SK-N-MC (cell line): Measurements from ENCODE around the gene CCBE1.
"Not testable (repeated sequence)": the region's sequence is repeated elsewhere in the genome, so short reads cannot be mapped to it uniquely, and the experiment has no call there.

Source experiments
- DNase-seq: peaks from one replicate; pipeline ENCODE4 v3.0.0-alpha.2; 2011; ENCODE audit warnings: low read depth, low spot score
- H3K27ac ChIP-seq: fragments of 200-600 bp; sonication (generic); 2 replicates; pipeline ENCODE4 v1.5.1; 2016; ENCODE audit warnings: mixed run types
- H3K36me3 ChIP-seq: fragments of 200-600 bp; sonication (generic); 2 replicates; pipeline ENCODE4 v1.6.1; 2017; ENCODE audit warnings: antibody characterized with exemption, low read length, mixed read lengths; ENCODE audit not compliant: insufficient read depth
- H3K4me3 ChIP-seq: fragments of 200-600 bp; sonication (generic); 2 replicates; pipeline ENCODE4 v1.5.1; 2016
- H3K9ac ChIP-seq: fragments of 200-600 bp; sonication (generic); 2 replicates; pipeline ENCODE4 v1.8.0; 2017; ENCODE audit warnings: mixed run types, mixed read lengths; ENCODE audit not compliant: insufficient read length
- H3K9me3 ChIP-seq: fragments of 200-600 bp; sonication (generic); 2 replicates; pipeline ENCODE4 v1.6.1; 2017; ENCODE audit warnings: low read depth, mild to moderate bottlenecking, antibody characterized with exemption, low read length, moderate library complexity, mixed read lengths
- EZH2 ChIP-seq: fragments of 200-600 bp; sonication (generic); IDR thresholded peaks from one replicate; pipeline ENCODE4 v1.6.1; 2017; ENCODE audit warnings: antibody characterized with exemption
- FOXP2 ChIP-seq: optimal IDR thresholded peaks from 2 replicates; pipeline ENCODE3; 2011; ENCODE audit warnings: mild to moderate bottlenecking, moderate library complexity; ENCODE audit not compliant: insufficient read depth; ENCODE audit errors: extremely low read length, control extremely low read depth
- POLR2AphosphoS5 ChIP-seq: IDR thresholded peaks from 2 replicates; pipeline ENCODE4 v1.6.1; 2012; ENCODE audit warnings: mild to moderate bottlenecking, low read depth, low read length, borderline replicate concordance

Gene CCBE1

DNA sequence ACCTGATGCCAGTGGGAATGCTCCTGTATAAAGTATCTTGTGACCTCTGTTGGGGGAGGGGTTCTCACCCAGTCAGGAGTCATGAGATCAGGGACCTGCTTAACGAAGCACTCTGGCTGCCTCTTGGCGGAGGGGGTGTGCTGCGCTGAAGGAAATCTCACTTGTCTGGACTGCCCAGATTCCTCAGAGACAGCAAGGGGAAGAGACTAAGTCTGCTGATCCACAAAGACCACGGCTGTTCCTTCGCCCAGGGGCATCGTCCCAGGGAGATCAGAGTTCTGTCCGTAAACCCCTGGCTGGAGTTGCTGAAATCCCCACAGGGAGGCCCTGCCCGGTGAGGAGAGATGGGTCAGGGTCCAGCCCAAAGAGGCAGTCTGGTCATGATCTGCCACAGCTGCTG, 168.4 kb downstream of the CCBE1 start:
- Histone ChIP-seq H3K9me3 (no peaks in the 10 kb centered on the region), H3K4me3 (no peak overlapping the region), H3K9ac (no peak overlapping the region), H3K36me3 (no peaks in the 10 kb centered on the region), H3K27ac (no peak overlapping the region)
- no peak for TF ChIP-seq EZH2
- no peak for TF ChIP-seq FOXP2
- TF ChIP-seq POLR2AphosphoS5: no peak
- DNase-seq: no peak

DNA sequence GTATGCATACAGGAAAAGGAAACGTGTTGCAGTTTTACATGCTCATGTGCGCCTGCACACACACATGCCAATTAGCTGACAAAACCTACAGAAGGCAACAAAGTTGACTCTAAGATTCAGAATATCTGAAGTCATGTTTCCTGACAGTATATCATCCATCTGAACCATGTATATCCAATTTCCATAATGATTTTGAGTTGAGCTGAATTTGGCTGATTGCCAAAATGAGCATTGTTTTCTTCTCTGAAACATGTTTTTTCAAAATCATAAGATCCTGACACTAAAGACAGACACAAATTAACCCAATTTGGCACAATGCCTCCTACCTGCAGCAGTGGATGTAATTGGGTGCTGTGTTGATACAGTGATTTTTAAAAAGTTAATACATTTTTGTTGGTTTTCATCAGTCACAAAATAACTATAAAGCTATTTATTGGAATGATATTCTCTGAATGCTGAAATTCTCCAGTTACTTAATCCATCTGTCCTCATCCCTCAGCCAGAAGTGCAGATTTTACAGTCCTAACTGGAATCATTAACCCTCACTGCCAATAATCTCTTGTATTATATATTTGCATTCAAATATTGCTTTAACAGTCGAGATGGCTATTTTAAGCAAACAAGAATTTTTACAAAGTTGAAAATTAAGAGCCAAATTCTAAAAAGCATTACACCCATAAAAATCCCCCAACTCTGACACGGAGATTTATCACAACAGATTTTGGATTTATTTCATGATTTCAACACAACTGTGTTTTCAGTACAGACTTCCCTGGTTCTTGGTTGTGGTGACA, 176.5 kb downstream of the CCBE1 start:
- Histone ChIP-seq H3K9me3 (no peaks in the 10 kb centered on the region), H3K4me3 (no peak overlapping the region), H3K36me3 (no peaks in the 10 kb centered on the region), H3K9ac (no peak overlapping the region), H3K27ac (no peak overlapping the region)
- no peak for DNase-seq
- no peak for TF ChIP-seq EZH2
- TF ChIP-seq POLR2AphosphoS5: no peak
- no peak for TF ChIP-seq FOXP2

DNA sequence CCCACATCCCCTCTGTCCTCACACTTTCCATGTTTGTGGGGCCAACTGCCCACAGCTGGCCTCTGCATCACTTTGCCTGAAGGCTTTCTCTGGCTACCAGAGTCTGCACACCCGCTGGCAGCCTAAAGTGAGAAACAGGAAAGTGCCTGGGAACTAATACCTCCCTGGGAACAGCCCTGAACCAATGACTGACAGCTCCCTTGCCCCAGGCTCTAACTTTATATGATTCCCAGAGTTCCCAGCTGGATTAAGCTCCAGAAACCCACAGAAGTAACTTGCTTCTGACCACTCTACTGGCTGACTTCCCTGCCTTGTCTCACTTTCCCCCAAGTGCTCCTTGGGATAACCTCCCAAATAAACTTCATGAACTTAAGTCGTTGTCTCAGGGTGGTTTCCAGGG, 178.5 kb downstream of the CCBE1 start:
- H3K9ac ChIP-seq: no peak overlapping the region
- H3K9me3 ChIP-seq: no peaks in the 10 kb centered on the region
- H3K27ac ChIP-seq: no peak overlapping the region
- DNase-seq: no peak
- no peaks in the 10 kb centered on the region for H3K36me3 ChIP-seq
- TF ChIP-seq FOXP2 (no peak), EZH2 (no peak), POLR2AphosphoS5 (no peak)
- H3K4me3 ChIP-seq: no peak overlapping the region

DNA sequence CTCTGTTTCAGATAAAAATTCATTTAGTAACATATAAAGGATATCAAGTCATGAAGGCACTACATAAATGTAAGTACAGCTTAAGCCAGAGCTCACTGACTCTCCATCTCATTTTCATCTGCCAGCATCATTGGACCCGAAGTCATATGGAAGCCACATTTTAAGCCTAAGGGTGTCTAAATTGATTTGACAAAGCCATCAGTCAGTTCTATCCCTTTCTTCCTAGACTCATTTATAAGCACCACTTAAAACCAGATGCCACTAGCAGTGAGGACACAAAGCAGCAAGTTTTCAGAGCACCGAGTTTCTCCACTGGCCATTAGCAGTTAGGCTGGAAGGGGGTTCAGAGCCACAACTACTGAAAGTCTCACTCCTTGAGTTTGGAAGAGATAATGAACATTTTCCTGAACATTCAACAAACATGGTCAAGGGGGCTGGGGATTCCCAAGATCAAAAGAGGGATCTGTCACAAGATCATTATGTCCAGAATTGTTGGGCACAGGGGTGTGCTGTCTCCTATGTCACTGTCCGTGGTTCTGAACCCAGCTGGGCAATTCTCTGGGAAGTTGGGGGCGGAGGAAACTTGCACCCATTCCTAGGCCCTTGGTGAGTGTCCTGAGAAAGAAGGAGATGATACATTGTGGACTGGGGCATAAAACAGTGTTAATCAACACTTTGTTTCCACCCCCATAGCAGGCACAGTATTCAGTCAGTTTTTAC, 179.6 kb downstream of the CCBE1 start:
- no peak overlapping the region for H3K4me3 ChIP-seq
- no peak overlapping the region for H3K9ac ChIP-seq
- H3K36me3 ChIP-seq: no peaks in the 10 kb centered on the region
- TF ChIP-seq FOXP2: no peak
- no peak for TF ChIP-seq POLR2AphosphoS5
- no peak for TF ChIP-seq EZH2
- DNase-seq: no peak
- no peak overlapping the region for H3K27ac ChIP-seq
- H3K9me3 ChIP-seq: no peaks in the 10 kb centered on the region

DNA sequence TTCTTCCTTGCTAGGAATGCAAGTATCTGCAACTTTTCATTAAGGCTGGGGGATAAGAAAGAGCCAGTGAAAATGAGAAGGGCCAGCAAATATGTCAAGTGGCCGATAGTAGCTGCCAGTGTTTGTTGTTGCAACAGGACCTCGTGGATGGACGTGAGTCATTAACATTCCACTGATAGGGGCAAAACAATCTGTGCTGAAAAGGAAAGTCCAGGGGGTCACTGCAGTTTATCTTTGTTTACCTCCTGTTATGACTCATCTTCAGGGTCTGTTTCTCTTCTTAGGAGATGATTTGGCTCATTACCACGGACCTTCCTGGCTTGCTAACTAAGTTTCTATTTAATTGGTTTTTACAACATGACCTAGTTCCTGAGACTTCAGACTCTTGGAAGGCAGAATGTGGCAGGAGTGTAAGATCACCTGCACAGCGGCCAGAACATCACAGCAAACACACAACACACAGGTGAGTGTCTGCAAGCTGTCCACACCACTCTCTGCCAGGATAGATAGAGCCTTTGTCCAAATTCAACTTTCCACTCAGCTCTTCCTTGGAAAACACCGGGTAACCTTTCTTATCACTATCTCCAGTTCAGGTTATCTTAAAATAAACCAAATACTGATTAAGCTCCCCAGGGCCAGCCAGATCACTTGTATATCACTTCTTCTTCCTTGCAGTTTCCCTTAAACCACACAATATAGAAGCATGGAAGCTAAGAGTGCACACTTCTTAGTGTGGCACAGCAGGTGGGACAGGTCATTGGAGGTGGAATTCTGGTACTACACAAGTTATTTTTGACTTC, 180.7 kb downstream of the CCBE1 start:
- Histone ChIP-seq H3K36me3 (no peaks in the 10 kb centered on the region), H3K27ac (no peak overlapping the region), H3K9ac (no peak overlapping the region), H3K9me3 (no peaks in the 10 kb centered on the region), H3K4me3 (no peak overlapping the region)
- TF ChIP-seq POLR2AphosphoS5 (no peak), FOXP2 (no peak), EZH2 (no peak)
- no peak for DNase-seq

DNA sequence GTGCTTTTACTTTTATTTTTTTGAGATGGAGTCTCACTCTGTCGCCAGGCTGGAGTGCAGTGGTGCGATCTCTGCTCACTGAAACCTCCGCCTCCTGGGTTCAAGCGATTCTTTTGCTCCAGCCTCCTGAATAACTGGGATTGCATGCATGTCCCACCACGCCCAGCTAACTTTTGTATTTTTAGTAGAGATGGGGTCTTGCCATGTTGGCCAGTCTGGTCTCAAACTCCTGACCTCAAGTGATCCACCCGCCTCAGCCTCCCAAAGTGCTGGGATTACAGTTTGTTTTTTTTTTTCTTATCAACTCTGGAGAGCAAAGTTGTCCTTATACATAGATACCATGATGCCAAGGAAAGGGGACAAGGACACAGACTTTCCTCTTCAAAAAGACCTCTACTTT, 181.3 kb downstream of the CCBE1 start:
- DNase-seq, H3K27ac ChIP-seq, H3K9me3 ChIP-seq, H3K4me3 ChIP-seq, H3K36me3 ChIP-seq, H3K9ac ChIP-seq: not testable (repeated sequence)

DNA sequence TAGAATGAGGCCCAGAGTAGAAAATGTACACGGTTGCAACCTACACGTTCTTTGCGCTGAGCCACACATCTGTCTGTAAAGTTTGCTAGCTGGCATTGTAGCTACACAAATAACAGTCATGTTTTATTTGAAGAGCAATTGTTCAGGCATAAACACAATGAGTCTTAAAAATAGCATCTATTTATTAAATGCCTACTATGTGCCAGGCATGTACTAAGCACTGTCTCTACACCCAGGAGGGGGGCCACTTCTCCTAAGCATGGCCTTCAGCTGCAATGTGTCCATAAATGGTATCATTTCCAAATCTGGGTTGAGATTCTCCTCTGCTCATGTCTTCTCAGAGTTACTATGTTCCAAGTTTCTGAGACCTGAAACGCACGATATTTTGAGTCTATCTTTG, 182.1 kb downstream of the CCBE1 start:
- no peak overlapping the region for H3K27ac ChIP-seq
- TF ChIP-seq FOXP2 (no peak), POLR2AphosphoS5 (no peak), EZH2 (no peak)
- H3K36me3 ChIP-seq: no peaks in the 10 kb centered on the region
- DNase-seq: no peak
- H3K9ac ChIP-seq: no peak overlapping the region
- no peak overlapping the region for H3K4me3 ChIP-seq
- H3K9me3 ChIP-seq: no peaks in the 10 kb centered on the region

DNA sequence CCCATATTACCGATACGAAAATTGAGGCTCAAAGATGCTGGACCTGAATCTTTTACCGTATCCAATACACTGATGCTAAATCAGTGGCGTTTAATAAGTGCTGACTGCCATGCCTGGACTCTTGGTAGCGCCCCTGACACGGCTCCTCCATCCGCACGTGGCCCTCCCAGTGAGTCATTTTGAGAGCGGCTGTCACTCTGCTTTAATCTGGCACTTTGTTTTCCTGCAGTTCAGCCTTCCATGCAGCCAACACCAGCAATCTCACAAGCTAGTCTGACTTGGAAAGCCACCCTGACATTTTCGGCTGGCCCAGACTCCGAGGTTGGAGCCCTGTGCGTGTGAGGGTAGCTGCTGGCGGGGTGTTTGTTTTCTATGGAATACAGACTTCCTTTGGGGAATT, 183.0 kb downstream of the CCBE1 start:
- Histone ChIP-seq H3K9ac (no peak overlapping the region), H3K9me3 (no peaks in the 10 kb centered on the region), H3K36me3 (no peaks in the 10 kb centered on the region), H3K4me3 (no peak overlapping the region), H3K27ac (no peak overlapping the region)
- TF ChIP-seq FOXP2: no peak
- TF ChIP-seq EZH2: no peak
- no peak for TF ChIP-seq POLR2AphosphoS5
- no peak for DNase-seq
